AG10803 (cell line): ENCODE measurements around the gene RWDD4.

ENCODE experiments used
- DNase-seq: peaks from one replicate; pipeline ENCODE4 v3.0.0; 2010; ENCODE audit warnings: low read depth
- H3K4me3 ChIP-seq: 2 replicates; pipeline ENCODE4 v1.5.1; 2011; ENCODE audit warnings: mild to moderate bottlenecking, low read length, control low read depth
- CTCF ChIP-seq: conservative IDR thresholded peaks from 2 replicates; pipeline ENCODE4 v1.5.1; 2011; ENCODE audit warnings: mild to moderate bottlenecking, low read length, control low read depth, inconsistent platforms

The RWDD4 gene

GRCh38 chr4:183617075-183617474 lies 41.9 kb downstream of the RWDD4 start:
- no peak overlapping the region for H3K4me3 ChIP-seq
- DNase-seq: no peak
- TF ChIP-seq CTCF: no peak

GRCh38 chr4:183612329-183613250 lies 46.4 kb downstream of the RWDD4 start:
- no peak overlapping the region for H3K4me3 ChIP-seq
- TF ChIP-seq CTCF: no peak
- no peak for DNase-seq

- no peak for TF ChIP-seq CTCF
- no peak overlapping the region for H3K4me3 ChIP-seq
- DNase-seq: no peak
These were observed 47.7 kb downstream of the RWDD4 start for GRCh38 chr4:183611210-183611830.

GRCh38 chr4:183610613-183611012 lies 48.4 kb downstream of the RWDD4 start:
- DNase-seq: no peak
- H3K4me3 ChIP-seq: no peak overlapping the region
- no peak for TF ChIP-seq CTCF

- TF ChIP-seq CTCF: no peak
- no peak overlapping the region for H3K4me3 ChIP-seq
- no peak for DNase-seq
These were observed 49.0 kb downstream of the RWDD4 start for GRCh38 chr4:183610033-183610432.

GRCh38 chr4:183609151-183609550 lies 49.8 kb downstream of the RWDD4 start:
- H3K4me3 ChIP-seq: no peak overlapping the region
- TF ChIP-seq CTCF: no peak
- DNase-seq: no peak

GRCh38 chr4:183607894-183608293 lies 51.1 kb downstream of the RWDD4 start:
- H3K4me3 ChIP-seq: no peak overlapping the region
- DNase-seq: no peak
- TF ChIP-seq CTCF: no peak
